GM12872 (cell line): ENCODE results near the gene SPATA25.

Source experiments
- CTCF ChIP-seq: IDR thresholded peaks from 3 replicates; pipeline ENCODE4 v1.5.1; 2011; ENCODE audit warnings: low read depth, mild to moderate bottlenecking, low read length, moderate library complexity; ENCODE audit not compliant: insufficient read depth

SPATA25 gene

GRCh38 chr20:45860560-45861220 lies 26.7 kb downstream of the SPATA25 start:
- no peak for TF ChIP-seq CTCF

- TF ChIP-seq CTCF: no peak
Measured at GRCh38 chr20:45859916-45860315, 27.5 kb downstream of the SPATA25 start.

- TF ChIP-seq CTCF: no peak
Measured at GRCh38 chr20:45857882-45858216, 29.6 kb downstream of the SPATA25 start.

GRCh38 chr20:45857114-45857881 lies 30.1 kb downstream of the SPATA25 start, which contains the start of the genes ACOT8 and ZSWIM3:
Gene ACOT8 (minus strand): TSS chr20:45857392. CDS start chr20:45857315, 77 bp downstream.
Gene ZSWIM3 (plus strand): TSS chr20:45857614. CDS start chr20:45857826, 212 bp downstream.
- TF ChIP-seq CTCF: no peak

GRCh38 chr20:45853484-45853883 lies 33.9 kb downstream of the SPATA25 start:
- no peak for TF ChIP-seq CTCF

- no peak for TF ChIP-seq CTCF
Measured at GRCh38 chr20:45852326-45852725, 35.1 kb downstream of the SPATA25 start.

GRCh38 chr20:45851501-45851900 lies 35.9 kb downstream of the SPATA25 start:
- TF ChIP-seq CTCF: no peak
